ENCODE results near the gene PLVAP. TPM values are rescaled to one million over a fixed set of nuclear protein-coding genes. Genes with fewer than 3 reads are reported as not detected.

The PLVAP gene
- total and polyA plus RNA-seq, 9 of the 15 experiments (the other 6 are each of a cell fraction or from before 2014, with no cell fraction given), result 0.09 to 0.84 (median 0.51) TPM; not detected in 4

GRCh38 chr19:17332677-17333581, 44.2 kb downstream of the PLVAP start (continued):
- no peak for TF ChIP-seq CHAMP1 (IDR thresholded peaks at IDR 0.05)
- TF ChIP-seq ILF3 (IDR thresholded peaks at IDR 0.05; ENCODE audit: borderline replicate concordance), result no peak
- TF ChIP-seq ZFP36 (IDR thresholded peaks at IDR 0.05; ENCODE audit: low read depth, low read length, partially characterized antibody), result no peak
- no peak for TF ChIP-seq ATF1 (CRISPR knock-in tag; IDR thresholded peaks at IDR 0.05)
- 0 out of 2 replicates have a peak, but pooled peaks have one; percentile 54 for TF ChIP-seq ATF1 (tag; IDR thresholded peaks at IDR 0.05)
- TF ChIP-seq PHF8 (IDR thresholded peaks at IDR 0.05; ENCODE audit: borderline replicate concordance, low read length), result no peak
- TF ChIP-seq GATAD2B (IDR thresholded peaks at IDR 0.05; ENCODE audit: borderline replicate concordance), result no peak
- TF ChIP-seq CBX1 (IDR thresholded peaks at IDR 0.05; ENCODE audit: low read depth), result peak; percentile 78; the same call in 1 of the 2 replicates
- no peak for TF ChIP-seq RFX1 (IDR thresholded peaks at IDR 0.05)
- no peak for TF ChIP-seq ETV6 (IDR thresholded peaks at IDR 0.05; ENCODE audit: borderline replicate concordance in 1 of 2, low read depth in 2 of 2, low read length in 1 of 2)
- TF ChIP-seq ETV6 (CRISPR knock-in tag; IDR thresholded peaks at IDR 0.05; ENCODE audit: borderline replicate concordance), result no peak
- TF ChIP-seq SP1 (CRISPR knock-in tag; IDR thresholded peaks at IDR 0.05), result peak; percentile 97
- TF ChIP-seq MYNN (IDR thresholded peaks at IDR 0.05), result no peak
- no peak for TF ChIP-seq MYNN (CRISPR knock-in tag; IDR thresholded peaks at IDR 0.05)
- TF ChIP-seq ID3 (CRISPR knock-in tag; IDR thresholded peaks at IDR 0.05), result no peak
- 0 out of 2 replicates have a peak, but pooled peaks have one; percentile 39 for TF ChIP-seq ID3 (tag; IDR thresholded peaks at IDR 0.05)
- peak; percentile 4 for TF ChIP-seq ZNF740 (CRISPR knock-in tag; IDR thresholded peaks at IDR 0.05)
- no peak for TF ChIP-seq ZNF740 (tag; IDR thresholded peaks at IDR 0.05)
- no peak for TF ChIP-seq HSF4 (CRISPR knock-in tag; IDR thresholded peaks at IDR 0.05; ENCODE audit: borderline replicate concordance)
- TF ChIP-seq ZNF584 (CRISPR knock-in tag; IDR thresholded peaks at IDR 0.05; ENCODE audit: low read depth), result no peak
- no peak for TF ChIP-seq NELFE (IDR thresholded peaks at IDR 0.05; ENCODE audit: insufficient read depth, insufficient read length)
- no peak for TF ChIP-seq MCM5 (IDR thresholded peaks at IDR 0.05; ENCODE audit: low read depth)
- TF ChIP-seq ZSCAN32 (CRISPR knock-in tag; IDR thresholded peaks at IDR 0.05), result no peak
- TF ChIP-seq ZNF551 (CRISPR knock-in tag; IDR thresholded peaks at IDR 0.05), result no peak
- TF ChIP-seq MTA3 (IDR thresholded peaks at IDR 0.05; ENCODE audit: borderline replicate concordance), result no peak; the same call in 1 of the 2 replicates
- no peak for TF ChIP-seq FOXK1 (CRISPR knock-in tag; IDR thresholded peaks at IDR 0.05; ENCODE audit: borderline replicate concordance)
- TF ChIP-seq CREM (IDR thresholded peaks at IDR 0.05; ENCODE audit: low read depth), result no peak

Data from K562 (cell line).